IMR-90 (cell line): Measurements from ENCODE around the gene GTF2F1. TPM values are rescaled to one million over a fixed set of nuclear protein-coding genes. Genes with fewer than 3 reads are reported as not detected.

ENCODE experiments used
- ATAC-seq: fragments of 200-7000 bp; cut with Tn5 transposase; 2 replicates; pipeline ENCODE4 v1.9.1; 2020; ENCODE audit warnings: low read depth, mild to moderate bottlenecking, moderate library complexity
- BruUV-seq: library from RNA; stranded (reverse); fragments of 400-500 nt; replicated peaks from 2 replicates; lab custom pipeline; 2021; lab: Mats Ljungman, UMichigan
- CTCF ChIA-PET: fragments of 300-600 bp; formaldehyde crosslinking; extraction: SDS; loops from one replicate; lab custom pipeline; 2021; ENCODE audit warnings: antibody characterized with exemption; lab: Yijun Ruan, JAX
- POLR2A ChIA-PET: fragments of 300-600 bp; sonication (Branson Sonifier 250); formaldehyde crosslinking; loops from one replicate; lab custom pipeline; 2022; ENCODE audit warnings: antibody characterized with exemption; ENCODE audit not compliant: unreplicated experiment; lab: Charles Lee
- DNase-seq: peaks from one replicate; pipeline ENCODE4 v3.0.0; 2013
- H2AFZ ChIP-seq: replicated peaks from 2 replicates; pipeline ENCODE3; 2013; ENCODE audit warnings: low read length, mild to moderate bottlenecking; ENCODE audit not compliant: poor library complexity
- H2AK5ac ChIP-seq: 2 replicates; pipeline ENCODE4 v1.6.1; 2013; ENCODE audit warnings: low read depth, low read length, inconsistent platforms
- H2AK9ac ChIP-seq: replicated peaks from 2 replicates; pipeline ENCODE3; 2013; ENCODE audit warnings: mild to moderate bottlenecking, low read depth, low read length, moderate library complexity; ENCODE audit not compliant: poor library complexity
- H2BK120ac ChIP-seq: 2 replicates; pipeline ENCODE4 v1.6.1; 2013; ENCODE audit warnings: low read depth, low read length, inconsistent platforms
- H2BK15ac ChIP-seq: 3 replicates; pipeline ENCODE4 v1.6.1; 2013; ENCODE audit warnings: low read depth, low read length, inconsistent platforms
- H2BK20ac ChIP-seq: 2 replicates; pipeline ENCODE4 v1.6.1; 2013; ENCODE audit warnings: low read depth, mild to moderate bottlenecking, inconsistent platforms, low read length, moderate library complexity
- H2BK5ac ChIP-seq: 2 replicates; pipeline ENCODE4 v1.6.1; 2013; ENCODE audit warnings: mild to moderate bottlenecking, low read depth, low read length, inconsistent platforms; ENCODE audit not compliant: poor library complexity, severe bottlenecking
- H3K14ac ChIP-seq: replicated peaks from 2 replicates; pipeline ENCODE4 v1.6.1; 2013; ENCODE audit warnings: low read depth, low read length, inconsistent platforms
- H3K18ac ChIP-seq: 2 replicates; pipeline ENCODE4 v1.6.1; 2013; ENCODE audit warnings: low read depth, low read length, control low read depth
- H3K23ac ChIP-seq: 2 replicates; pipeline ENCODE4 v1.6.1; 2013; ENCODE audit warnings: low read depth, low read length, inconsistent platforms
- H3K27ac ChIP-seq: 2 replicates; pipeline ENCODE4 v1.5.1; 2013; ENCODE audit warnings: mild to moderate bottlenecking, control low read depth, low read length; ENCODE audit not compliant: insufficient read depth
- H3K27me3 ChIP-seq: 2 replicates; pipeline ENCODE4 v1.6.1; 2013; ENCODE audit warnings: low read length; ENCODE audit not compliant: control insufficient read depth, insufficient read depth
- H3K36me3 ChIP-seq: 2 replicates; pipeline ENCODE4 v1.6.1; 2013; ENCODE audit warnings: low read length, mixed read lengths; ENCODE audit not compliant: control insufficient read depth, insufficient read depth
- H3K4ac ChIP-seq: 2 replicates; pipeline ENCODE4 v1.6.1; 2013; ENCODE audit warnings: low read depth, low read length, inconsistent platforms
- H3K4me1 ChIP-seq: 2 replicates; pipeline ENCODE4 v1.6.1; 2013; ENCODE audit warnings: low read length, mixed read lengths; ENCODE audit not compliant: control insufficient read depth, insufficient read depth
- H3K4me2 ChIP-seq: 2 replicates; pipeline ENCODE4 v1.6.1; 2013; ENCODE audit warnings: low read depth, mild to moderate bottlenecking, control low read depth, low read length, moderate library complexity
- H3K4me3 ChIP-seq: 2 replicates; pipeline ENCODE4 v1.5.1; 2013; ENCODE audit warnings: low read depth, mild to moderate bottlenecking, control low read depth, low read length, moderate library complexity; ENCODE audit not compliant: insufficient read depth
- H3K56ac ChIP-seq: 2 replicates; pipeline ENCODE4 v1.6.1; 2013; ENCODE audit warnings: low read length, inconsistent platforms; ENCODE audit not compliant: insufficient read depth; ENCODE audit errors: extremely low read depth
- H3K79me1 ChIP-seq, 2 experiments: 2 replicates each; pipeline ENCODE4 v1.6.1; 2013; ENCODE audit warnings: low read length in 2 of 2, inconsistent platforms in 1 of 2, low read depth in 1 of 2
- H3K9ac ChIP-seq: 2 replicates; pipeline ENCODE4 v1.6.1; 2013; ENCODE audit warnings: low read depth, low read length, control low read depth
- H3K9me1 ChIP-seq: 2 replicates; pipeline ENCODE4 v1.6.1; 2013; ENCODE audit warnings: low read length, inconsistent platforms; ENCODE audit not compliant: insufficient read depth
- H3K9me3 ChIP-seq: 2 replicates; pipeline ENCODE4 v1.6.1; 2013; ENCODE audit warnings: low read length; ENCODE audit not compliant: control insufficient read depth, insufficient read depth
- H4K20me1 ChIP-seq: 2 replicates; pipeline ENCODE4 v1.6.1; 2013; ENCODE audit warnings: low read length, inconsistent platforms; ENCODE audit not compliant: insufficient read depth
- H4K5ac ChIP-seq: 2 replicates; pipeline ENCODE4 v1.6.1; 2013; ENCODE audit warnings: mild to moderate bottlenecking, low read depth, low read length, control low read depth
- H4K8ac ChIP-seq, 2 experiments: 2 replicates each; pipeline ENCODE4 v1.6.1; 2013; ENCODE audit warnings: low read depth in 2 of 2, low read length in 2 of 2, control low read depth in 1 of 2, inconsistent platforms in 1 of 2
- H4K91ac ChIP-seq: 2 replicates; pipeline ENCODE4 v1.6.1; 2013; ENCODE audit warnings: low read depth, low read length, inconsistent platforms; ENCODE audit not compliant: insufficient read depth
- BHLHE40 ChIP-seq: fragments of 150-350 bp; IDR thresholded peaks from 2 replicates; pipeline ENCODE4 v1.6.1; 2016; ENCODE audit warnings: mild to moderate bottlenecking, low read depth, low read length
- CEBPB ChIP-seq: IDR thresholded peaks from 2 replicates; pipeline ENCODE4 v1.6.1; 2012; ENCODE audit warnings: low read depth, low read length, improper control_type of control experiment
- CHD1 ChIP-seq: IDR thresholded peaks from 2 replicates; pipeline ENCODE4 v1.6.1; 2012; ENCODE audit warnings: low read depth, low read length, improper control_type of control experiment
- CTCF ChIP-seq: conservative IDR thresholded peaks from 2 replicates; pipeline ENCODE4 v1.5.1; 2012; ENCODE audit warnings: mild to moderate bottlenecking, low read depth, low read length, improper control_type of control experiment
- FOS ChIP-seq: fragments of 150-350 bp; IDR thresholded peaks from 2 replicates; pipeline ENCODE4 v1.6.1; 2016; ENCODE audit warnings: low read depth, low read length
- MAFK ChIP-seq: IDR thresholded peaks from 2 replicates; pipeline ENCODE4 v1.6.1; 2012; ENCODE audit warnings: low read depth, low read length, improper control_type of control experiment
- MAZ ChIP-seq: IDR thresholded peaks from 2 replicates; pipeline ENCODE4 v1.6.1; 2012; ENCODE audit warnings: low read depth, mild to moderate bottlenecking, low read length, improper control_type of control experiment, moderate library complexity, borderline replicate concordance
- MXI1 ChIP-seq: IDR thresholded peaks from 2 replicates; pipeline ENCODE4 v1.6.1; 2012; ENCODE audit warnings: low read depth, mild to moderate bottlenecking, low read length, moderate library complexity, borderline replicate concordance
- NFE2L2 ChIP-seq: fragments of 150-350 bp; IDR thresholded peaks from 2 replicates; pipeline ENCODE4 v1.6.1; 2016; ENCODE audit warnings: low read depth, mild to moderate bottlenecking, low read length
- POLR2A ChIP-seq: IDR thresholded peaks from 2 replicates; pipeline ENCODE4 v1.6.1; 2012; ENCODE audit warnings: mild to moderate bottlenecking, low read depth, low read length
- RAD21 ChIP-seq: IDR thresholded peaks from 2 replicates; pipeline ENCODE4 v1.6.1; 2012; ENCODE audit warnings: low read length, improper control_type of control experiment
- SMC3 ChIP-seq: fragments of 150-350 bp; IDR thresholded peaks from 2 replicates; pipeline ENCODE4 v1.6.1; 2016; ENCODE audit warnings: low read depth, mild to moderate bottlenecking, antibody characterized with exemption, low read length, moderate library complexity
- WGBS, 2 experiments: methylation state at CpG; one replicate each; pipeline versions ENCODE4 v1.1.5 to v1.1.7; 2013; ENCODE audit warnings: missing lambda C conversion rate in 2 of 2; ENCODE audit not compliant: insufficient read length in 1 of 2; ENCODE audit errors: extremely low coverage in 2 of 2; 5-methylcytosine and 5-hydroxymethylcytosine counted together
- dilution Hi-C: fragments of 300-500 bp; cut with HindIII; formaldehyde crosslinking; loops from one replicate; pipeline ENCODE4 v1.14.3; 2018; ENCODE audit warnings: low sequenced_read_pairs; ENCODE audit not compliant: unreplicated experiment
- in situ Hi-C: fragments of 300-500 bp; cut with MboI; formaldehyde crosslinking; loops from 3 replicates; pipeline ENCODE4 v1.14.3; 2019; ENCODE audit warnings: low sequenced_read_pairs, inconsistent platforms, mixed read lengths
- intact Hi-C: fragments of 100-400 bp; cut with micrococcal nuclease; formaldehyde crosslinking; loops from 2 replicates; pipeline ENCODE4 v1.10.0; 2022
- polyA plus RNA-seq, 3 experiments: library from polyadenylated mRNA; depleted of rRNA; stranded (reverse); fragments of >200 nt; gene quantifications; 2 replicates each; pipeline ENCODE4 v1.2.3, GENCODE V29; 2012; ENCODE audit warnings: low replicate concordance in 1 of 3
- total RNA-seq: library from RNA; depleted of rRNA; stranded (reverse); fragments of >200 nt; gene quantifications from 2 replicates; pipeline ENCODE4 v1.2.3, GENCODE V29; 2012
- TF ChIP-seq, protein P1 (sequence below): fragments of 150-350 bp; IDR thresholded peaks from 2 replicates; pipeline ENCODE4 v1.6.1; 2016; ENCODE audit warnings: low read depth, mild to moderate bottlenecking, low read length, moderate library complexity, borderline replicate concordance

The GTF2F1 gene
- total and polyA plus RNA-seq, 2 of the 4 experiments (the other 2 are of a cell fraction), result 43.7 to 51.4 TPM

- in situ Hi-C loops, result no loop called here
- Histone ChIP-seq H2BK20ac (no peak overlapping the region), H2BK5ac (no peak overlapping the region), H3K27me3 (no peaks in the 10 kb centered on the region), H3K9ac (no peak overlapping the region), H3K4ac (no peak overlapping the region), H3K9me3 (no peaks in the 10 kb centered on the region), H2AFZ (no peak overlapping the region), H3K9me1 (no peaks in the 10 kb centered on the region; the same call in 1 of the 2 replicates), H4K8ac (no peak overlapping the region), H4K91ac (no peak overlapping the region), H3K23ac (no peak overlapping the region), H2BK120ac (no peak overlapping the region), H3K4me3 (no peak overlapping the region), H3K36me3 (peaks cover 72% of the 10 kb centered on the region), H3K4me1 (no peaks in the 10 kb centered on the region), H2AK5ac (no peak overlapping the region), H2AK9ac (no peak overlapping the region), H4K5ac (no peak overlapping the region), H3K79me1 (peaks cover 0 to 29% of the 10 kb centered on the region in 2 experiments; a peak in 2 of 4 replicates), H2BK15ac (no peak overlapping the region), H3K56ac (no peak overlapping the region), H3K18ac (no peak overlapping the region), H3K27ac (no peak overlapping the region), H4K20me1 (peaks cover 35% of the 10 kb centered on the region), H3K4me2 (no peak overlapping the region), H3K14ac (no peak overlapping the region)
- CTCF ChIA-PET, result no interaction called here
- dilution Hi-C loops, result no loop called here
- TF ChIP-seq CHD1, result no peak
- no peak for TF ChIP-seq FOS
- no peak for TF ChIP-seq NFE2L2
- no peak for TF ChIP-seq MAFK
- no peak for TF ChIP-seq RAD21
- TF ChIP-seq CEBPB, result no peak
- TF ChIP-seq, protein P1, sequence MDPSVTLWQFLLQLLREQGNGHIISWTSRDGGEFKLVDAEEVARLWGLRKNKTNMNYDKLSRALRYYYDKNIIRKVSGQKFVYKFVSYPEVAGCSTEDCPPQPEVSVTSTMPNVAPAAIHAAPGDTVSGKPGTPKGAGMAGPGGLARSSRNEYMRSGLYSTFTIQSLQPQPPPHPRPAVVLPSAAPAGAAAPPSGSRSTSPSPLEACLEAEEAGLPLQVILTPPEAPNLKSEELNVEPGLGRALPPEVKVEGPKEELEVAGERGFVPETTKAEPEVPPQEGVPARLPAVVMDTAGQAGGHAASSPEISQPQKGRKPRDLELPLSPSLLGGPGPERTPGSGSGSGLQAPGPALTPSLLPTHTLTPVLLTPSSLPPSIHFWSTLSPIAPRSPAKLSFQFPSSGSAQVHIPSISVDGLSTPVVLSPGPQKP, result no peak
- TF ChIP-seq SMC3, result no peak
- TF ChIP-seq CTCF, result no peak
- no peak for TF ChIP-seq POLR2A
- no peak for TF ChIP-seq MXI1
- TF ChIP-seq BHLHE40, result no peak
- TF ChIP-seq MAZ, result no peak
- no peak for DNase-seq
- POLR2A ChIA-PET, result no interaction called here
- no TSS peak for BruUV-seq
- ATAC-seq, result no peak
- intact Hi-C loops, result loop anchor here (10.0 kb wide), 1 partner anchor 371 kb away; no protein-coding TSS in a partner anchor
- WGBS, 2 experiments, result 98% methylated on average over 8 of the region's 32 CpGs; no CpG with 5 or more reads in 1 of the 2 experiments
These were observed 22.7 kb upstream of the GTF2F1 start for GRCh38 chr19:6415591-6416190.
